H1 (cell line): ENCODE data around the gene PKD1. TPM values are rescaled to one million over a fixed set of nuclear protein-coding genes. Genes with fewer than 3 reads are reported as not detected.

Experiments
- CTCF ChIA-PET: fragments of 300-600 bp; sonication (Branson Sonifier 250); formaldehyde crosslinking; loops from one replicate; lab custom pipeline; 2021; ENCODE audit not compliant: partially characterized antibody; lab: Charles Lee
- POLR2A ChIA-PET: fragments of 300-600 bp; sonication (Branson Sonifier 250); formaldehyde crosslinking; loops from one replicate; lab custom pipeline; 2021; ENCODE audit warnings: inconsistent platforms; ENCODE audit not compliant: partially characterized antibody; lab: Charles Lee
- DNase-seq, 2 experiments: peaks; one replicate each; pipeline versions ENCODE4 v3.0.0 to v3.0.0-alpha.2; 2010 to 2022; ENCODE audit warnings: low spot score in 2 of 2, low read depth in 1 of 2, mixed read lengths in 1 of 2
- FAIRE-seq: peaks from 2 replicates; lab custom pipeline; 2011; peaks lifted over from hg19 to GRCh38; lab: Jason Lieb, UNC
- H2AFZ ChIP-seq: 2 replicates; pipeline ENCODE4 v1.8.1; 2012; ENCODE audit warnings: low read length, inconsistent platforms
- H2AK5ac ChIP-seq: 2 replicates; pipeline ENCODE4 v1.6.1; 2013; ENCODE audit warnings: low read depth, low read length
- H2BK120ac ChIP-seq: replicated peaks from 2 replicates; pipeline ENCODE3; 2013; ENCODE audit warnings: low read depth, low read length, inconsistent platforms
- H2BK12ac ChIP-seq: 2 replicates; pipeline ENCODE4 v1.6.1; 2013; ENCODE audit warnings: low read depth, low read length
- H2BK15ac ChIP-seq: 2 replicates; pipeline ENCODE4 v1.6.1; 2013; ENCODE audit warnings: low read length
- H2BK20ac ChIP-seq: 2 replicates; pipeline ENCODE4 v1.6.1; 2013; ENCODE audit warnings: low read length
- H2BK5ac ChIP-seq: 2 replicates; pipeline ENCODE4 v1.6.1; 2013; ENCODE audit warnings: low read depth, low read length
- H3K14ac ChIP-seq: 2 replicates; pipeline ENCODE4 v1.6.1; 2013; ENCODE audit warnings: inconsistent platforms; ENCODE audit not compliant: insufficient read length
- H3K18ac ChIP-seq: 2 replicates; pipeline ENCODE4 v1.6.1; 2013; ENCODE audit warnings: low read length; ENCODE audit errors: extremely low read depth
- H3K23ac ChIP-seq: 2 replicates; pipeline ENCODE4 v1.6.1; 2013; ENCODE audit warnings: inconsistent platforms; ENCODE audit not compliant: insufficient read length
- H3K23me2 ChIP-seq: 2 replicates; pipeline ENCODE4 v1.6.1; 2013; ENCODE audit warnings: low read depth, low read length
- H3K27ac ChIP-seq: 2 replicates; pipeline ENCODE4 v1.6.1; 2011; ENCODE audit warnings: low read depth, low read length, inconsistent platforms
- H3K27me3 ChIP-seq, 4 experiments: replicated peaks in 1 of 4; 1 replicate in 1 of 4; 2 replicates in 3 of 4; pipeline versions ENCODE4 v1.6.1 to v1.8.1; 2011 to 2013; ENCODE audit warnings: low read length in 3 of 4, mild to moderate bottlenecking in 3 of 4, inconsistent platforms in 2 of 4, mixed read lengths in 2 of 4, moderate library complexity in 1 of 4; ENCODE audit not compliant: control insufficient read depth in 3 of 4, insufficient read depth in 3 of 4; ENCODE audit errors: extremely low read depth in 1 of 4
- H3K36me3 ChIP-seq, 4 experiments: 2 replicates each; pipeline versions ENCODE4 v1.6.1 to v1.8.1; 2011 to 2013; ENCODE audit warnings: mild to moderate bottlenecking in 4 of 4, low read length in 3 of 4, moderate library complexity in 2 of 4, control low read depth in 1 of 4, inconsistent platforms in 1 of 4; ENCODE audit not compliant: insufficient read depth in 4 of 4, control insufficient read depth in 2 of 4
- H3K4ac ChIP-seq: replicated peaks from 2 replicates; pipeline ENCODE3; 2013; ENCODE audit warnings: low read length, low read depth, mixed read lengths, inconsistent platforms; ENCODE audit not compliant: insufficient read length
- H3K4me1 ChIP-seq, 4 experiments: replicated peaks in 1 of 4; 1 replicate in 1 of 4; 2 replicates in 3 of 4; pipeline versions ENCODE4 v1.6.1 to v1.8.1; 2011 to 2013; ENCODE audit warnings: low read length in 3 of 4, inconsistent platforms in 2 of 4, mixed read lengths in 1 of 4; ENCODE audit not compliant: insufficient read depth in 4 of 4, control insufficient read depth in 3 of 4
- H3K4me2 ChIP-seq, 2 experiments: 2 replicates each; pipeline versions ENCODE4 v1.6.1 to v1.8.1; 2011 to 2013; ENCODE audit warnings: low read depth in 2 of 2, low read length in 2 of 2, control low read depth in 1 of 2, inconsistent platforms in 1 of 2, mild to moderate bottlenecking in 1 of 2; ENCODE audit not compliant: insufficient read depth in 1 of 2
- H3K4me3 ChIP-seq, 4 experiments: fragments of 200-600, 300-600 bp in 1 of 4; sonication (generic), shearing (Covaris generic), sonication (Bioruptor Twin) in 1 of 4; 2 replicates each; pipeline versions ENCODE4 v1.5.1 to v1.8.1; 2011 to 2016; ENCODE audit warnings: low read length in 4 of 4, low read depth in 3 of 4, control low read depth in 2 of 4, inconsistent platforms in 2 of 4, mild to moderate bottlenecking in 2 of 4, mixed read lengths in 1 of 4, moderate library complexity in 1 of 4; ENCODE audit not compliant: insufficient read depth in 2 of 4; ENCODE audit errors: extremely low read depth in 1 of 4
- H3K56ac ChIP-seq: replicated peaks from 2 replicates; pipeline ENCODE3; 2013; ENCODE audit warnings: low read depth, mild to moderate bottlenecking, mixed read lengths, low read length, inconsistent platforms; ENCODE audit not compliant: insufficient read length
- H3K79me1 ChIP-seq: 2 replicates; pipeline ENCODE4 v1.6.1; 2013; ENCODE audit warnings: low read depth, low read length, control low read depth
- H3K79me2 ChIP-seq, 2 experiments: 2 replicates each; pipeline versions ENCODE4 v1.6.1 to v1.8.1; 2012 to 2013; ENCODE audit warnings: low read length in 2 of 2, mild to moderate bottlenecking in 2 of 2, inconsistent platforms in 1 of 2; ENCODE audit not compliant: insufficient read depth in 2 of 2, control insufficient read depth in 1 of 2
- H3K9ac ChIP-seq, 4 experiments: replicated peaks in 1 of 4; 1 replicate in 1 of 4; 2 replicates in 3 of 4; pipeline versions ENCODE4 v1.6.1 to v1.8.1; 2011 to 2013; ENCODE audit warnings: low read depth in 3 of 4, low read length in 3 of 4, control low read depth in 2 of 4, mild to moderate bottlenecking in 2 of 4, moderate library complexity in 2 of 4, inconsistent platforms in 1 of 4; ENCODE audit errors: extremely low read depth in 1 of 4
- H3K9me3 ChIP-seq, 2 experiments: 2 replicates each; pipeline versions ENCODE4 v1.6.1 to v1.8.1; 2012 to 2013; ENCODE audit warnings: mild to moderate bottlenecking in 2 of 2, moderate library complexity in 2 of 2, control low read depth in 1 of 2, inconsistent platforms in 1 of 2, low read depth in 1 of 2, low read length in 1 of 2, mixed read lengths in 1 of 2; ENCODE audit not compliant: insufficient read depth in 2 of 2
- H4K20me1 ChIP-seq, 2 experiments: replicated peaks in 1 of 2; 2 replicates each; pipeline versions ENCODE3 to v1.8.1; 2011 to 2013; ENCODE audit warnings: inconsistent platforms in 2 of 2, low read length in 2 of 2, mild to moderate bottlenecking in 1 of 2; ENCODE audit not compliant: insufficient read depth in 2 of 2, control insufficient read depth in 1 of 2
- H4K5ac ChIP-seq: 2 replicates; pipeline ENCODE4 v1.6.1; 2013; ENCODE audit warnings: low read length, low read depth, mixed read lengths, inconsistent platforms; ENCODE audit not compliant: insufficient read length
- H4K8ac ChIP-seq: 2 replicates; pipeline ENCODE4 v1.8.0; 2013; ENCODE audit warnings: mild to moderate bottlenecking, moderate library complexity, low read length, inconsistent platforms; ENCODE audit not compliant: insufficient read depth; ENCODE audit errors: extremely low read depth
- H4K91ac ChIP-seq: replicated peaks from 2 replicates; pipeline ENCODE3; 2013; ENCODE audit warnings: low read length, mixed read lengths, inconsistent platforms; ENCODE audit not compliant: insufficient read length
- CTBP2 ChIP-seq: IDR thresholded peaks from 2 replicates; pipeline ENCODE4 v1.7.0; 2011; ENCODE audit warnings: borderline replicate concordance, mild to moderate bottlenecking, moderate library complexity, mixed read lengths, low read length; ENCODE audit not compliant: insufficient read depth, insufficient read length
- HDAC6 ChIP-seq: IDR thresholded peaks from one replicate; pipeline ENCODE4 v1.7.1; 2012; ENCODE audit warnings: low read depth, mild to moderate bottlenecking, inconsistent platforms, low read length, moderate library complexity
- JUN ChIP-seq: IDR thresholded peaks from 2 replicates; pipeline ENCODE4 v1.6.1; 2011; ENCODE audit warnings: low read depth, mild to moderate bottlenecking, improper control_type of control experiment, low read length
- SAP30 ChIP-seq: fragments of 300-600 bp; sonication (generic); IDR thresholded peaks from 2 replicates; pipeline ENCODE4 v1.7.1; 2012; ENCODE audit warnings: low read length, moderate library complexity, mild to moderate bottlenecking, inconsistent platforms; ENCODE audit not compliant: insufficient read depth, insufficient replicate concordance
- WGBS, 2 experiments: shearing (Covaris generic) in 1 of 2; methylation state at CpG; one replicate each; pipeline versions ENCODE4 v1.1.6 to v1.1.7; 2013 to 2015; ENCODE audit warnings: low lambda C conversion rate in 2 of 2, mixed read lengths in 2 of 2, inconsistent platforms in 1 of 2, low coverage in 1 of 2, missing lambda C conversion rate in 1 of 2; ENCODE audit not compliant: insufficient replicate concordance in 2 of 2, insufficient coverage in 1 of 2, insufficient read length in 1 of 2; ENCODE audit errors: extremely low coverage in 1 of 2, missing lambda C conversion rate in 1 of 2; 5-methylcytosine and 5-hydroxymethylcytosine counted together
- polyA plus RNA-seq, 7 experiments: library from polyadenylated mRNA; depleted of rRNA in 3 of 7; stranded (reverse) in 5 of 7; unstranded in 2 of 7; fragments of >200 nt in 5 of 7; fragments of 200-250 nt in 2 of 7; gene quantifications; 1 replicate in 5 of 7; 2 replicates in 1 of 7; 4 replicates in 1 of 7; pipeline versions ENCODE4 v1.2.1 to v1.2.3, GENCODE V29; 2011 to 2013; ENCODE audit warnings: missing spikeins in 2 of 7, mixed read lengths in 2 of 7
- total RNA-seq: library from RNA; stranded (reverse); fragmentation: NEBNext Ultra II Directional; extraction: Animal tissue kit (Norgen Biotek cat#: 25700); gene quantifications from 2 replicates; pipeline ENCODE4 v1.2.1, GENCODE V29; 2021
- TF ChIP-seq, protein P1 (sequence below): IDR thresholded peaks from 2 replicates; pipeline ENCODE4 v1.6.1; 2012; ENCODE audit warnings: inconsistent platforms

PKD1 gene
- total and polyA plus RNA-seq, 2 of the 8 experiments (the other 6 are each of a cell fraction or from before 2014, with no cell fraction given), result 40.6 to 52.7 TPM

DNA sequence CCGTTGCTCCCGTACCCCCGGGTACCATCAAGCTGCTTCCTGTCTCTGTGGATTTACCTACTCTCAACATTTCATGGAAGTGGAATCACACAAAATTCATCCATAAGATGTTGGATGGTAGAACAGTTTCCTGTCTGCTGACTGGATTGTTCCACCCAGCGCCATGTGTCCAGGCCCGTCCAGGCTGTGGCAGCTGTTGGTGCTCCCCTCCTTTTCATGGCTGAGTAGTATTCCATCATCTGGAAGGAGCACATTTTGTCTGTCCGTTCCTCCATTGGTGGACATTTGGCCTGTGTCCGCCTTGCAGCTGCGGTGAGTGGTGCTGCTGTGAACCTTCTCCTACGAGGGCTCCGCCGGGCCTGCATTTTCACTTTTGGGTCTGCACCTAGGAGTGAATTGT, 69.6 kb downstream of the PKD1 start:
- 95% methylated on average over 11 of the region's 11 CpGs; no CpG with 5 or more reads in 1 of the 2 experiments for WGBS, 2 experiments
- Histone ChIP-seq H3K79me2 (no peaks in the 10 kb centered on the region), H3K4me2 (no peak overlapping the region), H2AFZ (no peak overlapping the region), H3K9me3 (no peaks in the 10 kb centered on the region), H2AK5ac (no peak overlapping the region), H3K9ac (no peak overlapping the region), H2BK5ac (no peak overlapping the region), H3K4me3 (no peak overlapping the region), H4K91ac (no peak overlapping the region), H3K4ac (no peak overlapping the region), H2BK15ac (no peak overlapping the region), H3K27ac (no peak overlapping the region), H3K14ac (no peak overlapping the region), H3K36me3 (peaks cover 4 to 18% (median 5%) of the 10 kb centered on the region in 4 experiments; a peak in 6 of 8 replicates), H4K5ac (no peak overlapping the region), H3K56ac (no peak overlapping the region), H3K79me1 (no peaks in the 10 kb centered on the region), H2BK12ac (no peak overlapping the region), H4K8ac (no peak overlapping the region), H3K18ac (no peak overlapping the region), H3K23me2 (no peaks in the 10 kb centered on the region), H2BK20ac (no peak overlapping the region), H3K23ac (no peak overlapping the region), H2BK120ac (no peak overlapping the region), H4K20me1 (peaks cover 0 to 10% of the 10 kb centered on the region in 2 experiments), H3K4me1 (no peaks in the 10 kb centered on the region), H3K27me3 (no peaks in the 10 kb centered on the region)
- TF ChIP-seq SAP30 (no peak), HDAC6 (no peak), CTBP2 (no peak), JUN (no peak)
- TF ChIP-seq, protein P1, sequence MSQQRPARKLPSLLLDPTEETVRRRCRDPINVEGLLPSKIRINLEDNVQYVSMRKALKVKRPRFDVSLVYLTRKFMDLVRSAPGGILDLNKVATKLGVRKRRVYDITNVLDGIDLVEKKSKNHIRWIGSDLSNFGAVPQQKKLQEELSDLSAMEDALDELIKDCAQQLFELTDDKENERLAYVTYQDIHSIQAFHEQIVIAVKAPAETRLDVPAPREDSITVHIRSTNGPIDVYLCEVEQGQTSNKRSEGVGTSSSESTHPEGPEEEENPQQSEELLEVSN, result no peak
- ChIA-PET POLR2A (interaction anchor here (1.1 to 1.5 kb wide), 4 partner anchors 9 to 89 kb away, joined by 3 to 4 read pairs (median 3); partner anchors contain the start of gene TRAF7), CTCF (interaction anchor here (1.3 to 1.4 kb wide), 2 partner anchors 9 to 24 kb away, joined by 3 to 8 read pairs; no protein-coding TSS in a partner anchor)
- DNase-seq (no peak), FAIRE-seq (no peak)
